ACC112 (cell line): ENCODE results near the gene IMPA2.

Experiments
- H2AFZ ChIP-seq: fragments of 200-600 bp; sonication (generic); one replicate; pipeline ENCODE4 v1.6.0; 2017; ENCODE audit warnings: antibody characterized with exemption, low read length; ENCODE audit not compliant: unreplicated experiment
- H3K27ac ChIP-seq: fragments of 200-600 bp; sonication (generic); 2 replicates; pipeline ENCODE4 v1.5.1; 2014; ENCODE audit warnings: low read depth, mild to moderate bottlenecking, antibody characterized with exemption, low read length, moderate library complexity
- H3K27me3 ChIP-seq: fragments of 200-600 bp; sonication (generic); 2 replicates; pipeline ENCODE4 v1.6.1; 2014; ENCODE audit warnings: mild to moderate bottlenecking, antibody characterized with exemption, low read length, moderate library complexity, mixed read lengths; ENCODE audit not compliant: insufficient read depth
- H3K36me3 ChIP-seq: fragments of 200-600 bp; sonication (generic); 2 replicates; pipeline ENCODE4 v1.6.1; 2016; ENCODE audit warnings: mild to moderate bottlenecking, antibody characterized with exemption, low read length, moderate library complexity, mixed read lengths; ENCODE audit not compliant: insufficient read depth
- H3K4me1 ChIP-seq: fragments of 200-600 bp; sonication (generic); one replicate; pipeline ENCODE4 v1.6.1; 2016; ENCODE audit warnings: low read length, mixed read lengths; ENCODE audit not compliant: insufficient read depth, unreplicated experiment, control insufficient read depth
- H3K4me3 ChIP-seq: fragments of 200-600 bp; sonication (generic); 2 replicates; pipeline ENCODE4 v1.5.1; 2014; ENCODE audit warnings: mild to moderate bottlenecking, low read depth, low read length
- H3K79me2 ChIP-seq: fragments of 200-600 bp; sonication (generic); one replicate; pipeline ENCODE4 v1.6.0; 2016; ENCODE audit warnings: low read length; ENCODE audit not compliant: control insufficient read depth, unreplicated experiment, insufficient read depth

IMPA2 gene

DNA sequence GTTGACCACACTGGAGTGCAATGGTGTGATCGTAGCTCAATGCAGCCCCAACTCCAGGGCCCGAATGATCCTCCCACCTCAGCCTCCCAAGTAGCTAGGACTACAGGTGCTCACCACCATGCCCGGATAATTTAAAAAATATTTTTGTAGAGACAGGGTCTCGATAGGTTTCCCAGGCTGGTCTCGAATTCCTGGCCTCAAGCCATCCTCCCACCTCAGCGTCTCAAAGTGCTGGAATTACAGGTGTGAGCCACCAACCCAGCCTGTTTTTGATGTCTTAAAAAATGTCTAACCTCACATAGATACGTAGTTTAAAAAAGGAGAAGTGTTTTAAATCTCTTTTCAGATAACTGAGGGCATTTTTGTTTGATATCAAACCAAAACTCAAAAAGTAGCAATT lies 37.6 kb downstream of the IMPA2 start:
- H3K79me2 ChIP-seq = no peaks in the 10 kb centered on the region
- no peaks in the 10 kb centered on the region for H3K36me3 ChIP-seq
- H2AFZ ChIP-seq = no peak overlapping the region
- H3K4me3 ChIP-seq = no peak overlapping the region
- H3K4me1 ChIP-seq = peaks cover 14% of the 10 kb centered on the region
- H3K27ac ChIP-seq = no peak overlapping the region
- H3K27me3 ChIP-seq = no peaks in the 10 kb centered on the region

DNA sequence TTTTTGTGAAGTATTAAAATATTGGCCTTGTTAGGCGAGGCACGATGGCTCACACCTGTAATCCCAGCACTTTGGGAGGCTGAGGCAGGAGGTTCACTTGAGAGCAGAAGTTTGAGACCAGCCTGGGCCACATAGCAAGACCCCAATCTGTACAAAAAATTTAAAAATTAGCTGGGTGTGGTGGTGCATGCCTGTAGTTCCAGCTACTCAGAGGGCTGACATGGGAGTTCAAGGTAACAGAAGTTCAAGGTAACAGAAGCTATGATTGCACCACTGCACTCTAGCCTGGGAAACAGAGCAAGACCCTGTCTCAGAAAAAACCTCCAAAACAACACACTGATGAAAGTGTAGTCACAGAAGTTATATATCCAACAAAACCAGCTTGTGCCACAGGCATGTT lies 39.8 kb downstream of the IMPA2 start:
- H3K27ac ChIP-seq = no peak overlapping the region
- no peaks in the 10 kb centered on the region for H3K27me3 ChIP-seq
- H3K36me3 ChIP-seq = no peaks in the 10 kb centered on the region
- H3K4me3 ChIP-seq = no peak overlapping the region
- H3K4me1 ChIP-seq = peaks cover under 1% of the 10 kb centered on the region
- no peak overlapping the region for H2AFZ ChIP-seq
- H3K79me2 ChIP-seq = no peaks in the 10 kb centered on the region

DNA sequence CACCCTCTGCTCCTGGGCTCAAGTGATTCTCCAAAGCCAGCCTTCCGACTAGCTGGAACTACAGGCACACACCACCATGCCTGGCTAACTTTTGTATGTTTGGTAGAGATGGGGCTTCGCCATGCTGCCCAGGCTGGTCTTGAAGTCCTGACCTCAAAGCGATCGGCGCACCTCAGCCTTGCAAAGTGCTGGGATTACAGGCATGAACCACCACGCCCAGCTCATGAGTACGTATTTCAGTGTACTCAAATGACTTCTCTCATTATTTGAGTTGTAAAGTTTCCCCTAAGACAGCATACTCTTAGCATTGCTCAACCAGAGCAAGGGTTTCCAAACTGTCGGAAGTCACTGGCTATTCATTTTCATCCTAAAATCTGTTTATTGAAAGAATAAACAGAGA lies 40.3 kb downstream of the IMPA2 start:
- no peaks in the 10 kb centered on the region for H3K79me2 ChIP-seq
- no peak overlapping the region for H2AFZ ChIP-seq
- H3K4me1 ChIP-seq = no peaks in the 10 kb centered on the region
- no peak overlapping the region for H3K27ac ChIP-seq
- H3K27me3 ChIP-seq = no peaks in the 10 kb centered on the region
- no peaks in the 10 kb centered on the region for H3K36me3 ChIP-seq
- H3K4me3 ChIP-seq = no peak overlapping the region

DNA sequence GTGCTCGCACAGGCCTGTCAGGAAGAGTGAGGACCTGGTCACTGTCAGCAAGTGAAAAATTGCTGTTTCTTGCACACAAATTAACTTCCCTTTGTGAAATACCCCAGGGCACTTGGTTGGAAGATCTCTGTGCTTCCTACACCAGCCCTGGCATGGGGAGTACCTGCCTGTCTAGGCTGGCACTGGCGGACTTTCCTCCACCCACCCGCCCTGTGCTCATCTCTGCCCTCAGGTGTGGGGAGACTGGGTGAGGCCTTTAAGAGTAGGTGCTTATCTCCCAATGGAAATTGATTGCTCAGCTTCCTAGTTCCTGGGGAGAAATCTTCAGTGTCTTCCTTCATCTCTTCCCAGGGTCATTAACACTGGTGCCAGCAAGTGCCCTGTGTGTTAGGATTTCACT lies 42.1 kb downstream of the IMPA2 start:
- no peaks in the 10 kb centered on the region for H3K4me1 ChIP-seq
- H3K27ac ChIP-seq = no peak overlapping the region
- no peaks in the 10 kb centered on the region for H3K27me3 ChIP-seq
- H2AFZ ChIP-seq = no peak overlapping the region
- no peak overlapping the region for H3K4me3 ChIP-seq
- H3K36me3 ChIP-seq = no peaks in the 10 kb centered on the region
- no peaks in the 10 kb centered on the region for H3K79me2 ChIP-seq

DNA sequence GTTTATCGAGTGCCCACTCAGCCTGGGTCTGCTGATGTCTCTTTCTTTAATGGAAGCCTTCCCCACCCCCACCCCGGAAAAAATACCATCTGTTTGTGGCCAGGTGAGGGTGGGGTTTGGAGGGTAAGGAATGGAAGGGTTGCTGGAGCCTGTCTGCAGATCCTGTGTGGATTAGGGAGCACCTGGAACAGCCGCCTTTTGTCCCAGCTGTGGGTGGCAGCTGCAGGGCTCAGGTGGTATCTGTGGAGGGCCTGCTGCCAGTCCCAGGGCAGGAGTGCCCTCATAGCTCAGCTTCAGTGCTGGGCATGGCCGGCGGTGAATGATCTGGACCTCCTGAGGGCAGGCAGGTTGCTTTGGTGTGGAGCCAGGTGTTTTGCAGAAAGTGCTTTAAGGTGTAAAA lies 45.3 kb downstream of the IMPA2 start:
- Histone ChIP-seq H3K36me3 (no peaks in the 10 kb centered on the region), H3K4me3 (no peak overlapping the region), H3K27me3 (no peaks in the 10 kb centered on the region), H3K4me1 (no peaks in the 10 kb centered on the region), H2AFZ (no peak overlapping the region), H3K79me2 (no peaks in the 10 kb centered on the region), H3K27ac (no peak overlapping the region)

DNA sequence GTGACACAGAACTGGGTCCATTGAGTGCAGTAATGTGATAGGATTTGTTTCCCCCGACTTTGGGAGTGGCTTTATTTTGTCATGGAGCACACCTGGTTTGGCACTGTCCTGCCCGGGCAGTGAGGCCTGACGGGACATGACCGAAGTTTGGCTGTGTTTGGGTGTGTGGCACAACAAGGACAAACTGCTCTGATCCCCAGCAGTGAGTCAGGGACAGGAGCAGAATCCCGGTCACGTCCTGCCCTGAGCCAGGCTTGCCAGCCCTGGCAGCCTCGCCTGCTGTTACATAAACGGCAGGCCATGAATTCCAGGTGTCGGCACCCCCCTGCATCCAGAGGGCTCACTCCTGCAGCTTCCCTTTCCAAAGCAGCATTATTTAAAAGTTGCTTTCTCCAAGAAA lies 45.7 kb downstream of the IMPA2 start:
- H3K27ac ChIP-seq = no peak overlapping the region
- H3K27me3 ChIP-seq = no peaks in the 10 kb centered on the region
- no peaks in the 10 kb centered on the region for H3K79me2 ChIP-seq
- H2AFZ ChIP-seq = no peak overlapping the region
- H3K4me3 ChIP-seq = no peak overlapping the region
- no peaks in the 10 kb centered on the region for H3K4me1 ChIP-seq
- H3K36me3 ChIP-seq = no peaks in the 10 kb centered on the region

DNA sequence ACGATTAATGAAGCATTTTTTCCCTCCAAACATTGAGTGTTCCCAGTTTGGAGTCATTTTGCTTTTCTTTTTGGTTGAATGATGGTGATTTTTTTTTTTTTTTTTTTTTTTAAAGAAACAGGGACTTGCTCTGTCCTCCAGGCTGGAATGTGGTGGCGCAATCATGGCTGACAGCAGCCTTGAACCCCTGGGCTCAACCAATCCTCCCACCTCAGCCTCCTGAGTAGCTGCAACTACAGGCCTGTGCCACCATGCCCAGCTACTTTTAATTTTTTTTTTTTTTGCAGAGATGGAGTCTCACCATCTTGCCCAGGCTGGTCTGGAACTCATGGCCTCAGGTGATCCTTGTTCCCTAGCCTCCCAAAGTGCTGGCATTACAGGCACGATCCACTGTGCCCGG lies 46.2 kb downstream of the IMPA2 start:
- peaks cover under 1% of the 10 kb centered on the region for H3K4me1 ChIP-seq
- no peaks in the 10 kb centered on the region for H3K27me3 ChIP-seq
- no peak overlapping the region for H2AFZ ChIP-seq
- H3K27ac ChIP-seq = no peak overlapping the region
- H3K4me3 ChIP-seq = no peak overlapping the region
- H3K36me3 ChIP-seq = no peaks in the 10 kb centered on the region
- H3K79me2 ChIP-seq = no peaks in the 10 kb centered on the region

DNA sequence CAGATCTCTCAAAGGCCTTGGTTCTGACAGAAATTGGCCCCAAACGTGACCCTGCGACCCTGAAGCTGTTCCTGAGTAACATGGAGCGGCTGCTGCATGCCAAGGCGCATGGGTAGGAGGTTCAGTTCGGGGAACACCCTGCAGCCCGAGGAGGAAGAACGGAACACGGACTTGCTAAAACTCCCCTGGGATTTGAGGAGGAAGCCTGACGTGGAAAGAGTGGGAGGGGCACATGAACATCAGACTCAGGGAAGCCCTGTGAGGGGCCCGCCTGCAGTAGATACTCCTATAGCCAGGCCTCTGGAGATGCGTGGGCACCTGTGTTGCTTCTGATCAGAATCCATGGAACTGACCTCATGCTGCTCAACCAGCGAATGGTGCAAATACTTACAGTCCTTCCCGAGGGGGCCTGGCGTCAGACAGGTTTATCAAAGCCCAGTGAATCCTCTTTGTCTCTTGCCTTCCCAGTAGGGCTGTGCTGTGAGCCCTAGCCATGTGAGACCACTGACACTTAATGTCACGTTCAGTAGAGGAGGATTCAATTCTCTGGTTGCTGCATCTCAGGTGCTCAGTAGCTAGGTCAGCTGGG lies 46.8 kb downstream of the IMPA2 start:
- Histone ChIP-seq H3K27me3 (no peaks in the 10 kb centered on the region), H3K4me3 (no peak overlapping the region), H3K4me1 (peaks cover 7% of the 10 kb centered on the region), H2AFZ (no peak overlapping the region), H3K27ac (no peak overlapping the region), H3K36me3 (no peaks in the 10 kb centered on the region), H3K79me2 (no peaks in the 10 kb centered on the region)

DNA sequence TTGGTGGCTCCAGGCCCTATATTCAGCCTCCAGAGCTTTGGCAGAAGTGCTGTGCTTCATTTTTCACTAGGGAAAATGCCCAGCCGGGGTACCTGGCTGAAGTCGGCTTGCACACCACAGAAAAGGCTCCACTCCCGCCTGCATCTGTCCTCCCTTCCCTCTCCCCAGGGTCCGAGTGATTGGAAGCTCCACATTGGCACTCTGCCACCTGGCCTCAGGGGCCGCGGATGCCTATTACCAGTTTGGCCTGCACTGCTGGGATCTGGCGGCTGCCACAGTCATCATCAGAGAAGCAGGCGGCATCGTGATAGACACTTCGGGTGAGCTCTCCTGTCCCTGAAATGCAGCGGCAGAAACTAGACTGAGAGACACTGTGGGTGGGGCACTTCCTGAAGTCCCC lies 47.4 kb downstream of the IMPA2 start:
- Histone ChIP-seq H3K36me3 (no peaks in the 10 kb centered on the region), H3K27me3 (no peaks in the 10 kb centered on the region), H2AFZ (no peak overlapping the region)

DNA sequence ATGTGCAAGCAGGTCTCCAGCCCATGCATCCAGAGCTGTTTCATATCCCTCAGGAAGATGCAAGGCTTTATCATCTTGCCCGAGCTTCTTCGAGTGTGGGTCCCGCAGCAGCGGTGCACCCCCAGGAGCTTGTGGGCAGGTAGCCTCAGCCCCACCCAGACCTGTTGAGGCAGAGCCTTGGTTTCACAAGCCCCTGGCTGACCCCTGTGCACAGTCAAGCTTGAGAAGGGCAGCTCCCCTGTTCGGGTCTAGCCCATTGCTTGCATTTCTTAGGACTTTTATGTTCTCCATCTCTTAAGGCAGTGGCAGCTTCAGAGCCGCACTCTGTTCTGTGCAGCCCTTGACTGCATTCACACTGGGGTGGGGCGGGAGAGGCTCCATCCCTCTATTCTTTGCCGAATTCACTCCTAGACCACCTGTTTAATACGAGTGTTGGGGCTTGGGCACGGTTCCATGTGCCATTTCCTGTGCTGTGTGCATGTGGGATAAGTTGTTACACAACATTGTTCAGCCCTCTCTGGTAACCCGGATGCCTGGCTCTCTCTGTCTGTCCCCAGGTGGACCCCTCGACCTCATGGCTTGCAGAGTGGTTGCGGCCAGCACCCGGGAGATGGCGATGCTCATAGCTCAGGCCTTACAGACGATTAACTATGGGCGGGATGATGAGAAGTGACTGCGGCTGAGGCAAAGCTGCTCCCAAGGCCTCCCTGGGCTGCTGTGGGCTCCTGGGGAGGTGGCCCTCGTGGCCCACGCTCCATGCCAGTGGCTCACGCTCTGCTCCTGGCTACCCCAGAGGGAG lies 48.7 kb downstream of the IMPA2 start:
- no peaks in the 10 kb centered on the region for H3K27me3 ChIP-seq
- no peaks in the 10 kb centered on the region for H3K36me3 ChIP-seq
- H2AFZ ChIP-seq = no peak overlapping the region
- H3K4me1 ChIP-seq = peaks cover 11% of the 10 kb centered on the region
- H3K27ac ChIP-seq = no peak overlapping the region
- H3K79me2 ChIP-seq = no peaks in the 10 kb centered on the region
- H3K4me3 ChIP-seq = no peak overlapping the region

More for the DNA sequence above, 47.4 kb downstream of the IMPA2 start:
- H3K79me2 ChIP-seq = no peaks in the 10 kb centered on the region
- no peak overlapping the region for H3K4me3 ChIP-seq
- H3K4me1 ChIP-seq = peaks cover 11% of the 10 kb centered on the region
- no peak overlapping the region for H3K27ac ChIP-seq

DNA sequence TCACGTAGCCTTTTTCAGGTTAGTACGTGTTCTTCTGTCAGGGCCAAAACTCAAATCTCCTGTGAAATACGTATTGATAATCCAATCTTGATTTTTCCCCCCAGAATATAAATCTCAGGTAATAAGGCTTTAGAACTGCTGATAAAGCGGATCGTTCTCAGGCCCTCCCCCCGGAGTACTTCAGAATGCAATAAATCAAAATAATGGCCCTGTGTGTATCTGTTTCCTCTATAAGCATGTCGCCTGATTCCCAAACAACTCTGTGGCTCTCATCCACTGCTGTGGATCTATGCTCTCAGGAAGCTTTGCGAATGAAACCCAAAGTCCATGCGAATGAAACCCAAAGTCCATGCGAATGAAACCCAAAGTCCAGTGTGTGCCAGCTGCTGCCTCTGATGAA lies 49.4 kb downstream of the IMPA2 start:
- Histone ChIP-seq H3K4me1 (peaks cover 11% of the 10 kb centered on the region), H3K27me3 (no peaks in the 10 kb centered on the region), H3K4me3 (no peak overlapping the region), H3K27ac (no peak overlapping the region), H3K36me3 (no peaks in the 10 kb centered on the region), H3K79me2 (no peaks in the 10 kb centered on the region), H2AFZ (no peak overlapping the region)
